Sigmoid colon (tissue), 7 donors: ENCODE data around the gene ITSN2. TPM values are rescaled to one million over a fixed set of nuclear protein-coding genes. Genes with fewer than 3 reads are reported as not detected.
"Not testable (repeated sequence)": the region's sequence is repeated elsewhere in the genome, so short reads cannot be mapped to it uniquely, and the experiment has no call there.

Experiments
- DNase-seq: peaks from one replicate; pipeline ENCODE4 v3.0.0-alpha.2; 2019
- H3K27ac ChIP-seq, 4 donors: fragments of 200-600 bp; sonication (generic); one replicate each; pipeline ENCODE4 v1.5.1; 2016 to 2019; ENCODE audit warnings: mild to moderate bottlenecking in 1 of 4
- H3K27me3 ChIP-seq, 3 donors: fragments of 200-600 bp; sonication (generic); one replicate each; pipeline ENCODE4 v1.5.1; 2019; ENCODE audit warnings: mild to moderate bottlenecking in 1 of 3
- H3K36me3 ChIP-seq, 4 donors: fragments of 200-600 bp; sonication (generic); one replicate each; pipeline ENCODE4 v1.5.1; 2016 to 2019
- H3K4me1 ChIP-seq, 4 donors: fragments of 200-600 bp; sonication (generic); one replicate each; pipeline ENCODE4 v1.5.1; 2017 to 2019
- H3K4me3 ChIP-seq, 4 donors: fragments of 200-600 bp; sonication (generic); one replicate each; pipeline ENCODE4 v1.5.1; 2017 to 2019; ENCODE audit warnings: mild to moderate bottlenecking in 2 of 4, moderate library complexity in 1 of 4
- H3K9me3 ChIP-seq, 4 donors: fragments of 200-600 bp in 3 of 4; sonication (generic) in 3 of 4; one replicate each; pipeline versions ENCODE4 v1.5.1 to v1.6.1; 2013 to 2019
- CTCF ChIP-seq, 4 experiments: fragments of 450-650 bp in 3 of 4; fragments of 200-600 bp in 1 of 4; IDR thresholded peaks; one replicate each; pipeline ENCODE4 v1.5.1; 2016 to 2019; ENCODE audit warnings: antibody characterized with exemption in 4 of 4, mild to moderate bottlenecking in 3 of 4, moderate library complexity in 2 of 4
- EP300 ChIP-seq, 4 donors: sonication (generic); formaldehyde crosslinking; IDR thresholded peaks; one replicate each; pipeline ENCODE4 v1.6.1; 2017; ENCODE audit warnings: antibody characterized with exemption in 4 of 4
- POLR2A ChIP-seq, 2 donors: fragments of 450-650 bp; IDR thresholded peaks; one replicate each; pipeline ENCODE4 v1.6.1; 2016; ENCODE audit warnings: antibody characterized with exemption in 2 of 2, mild to moderate bottlenecking in 2 of 2, moderate library complexity in 2 of 2
- POLR2AphosphoS5 ChIP-seq, 4 donors: sonication (generic); formaldehyde crosslinking; IDR thresholded peaks; one replicate each; pipeline ENCODE4 v1.6.1; 2017; ENCODE audit warnings: antibody characterized with exemption in 4 of 4
- WGBS, 2 donors: extraction: QIAGEN DNeasy Blood & Tissue Kit; methylation state at CpG; one replicate each; pipeline ENCODE4 v1.1.7; 2013; 5-methylcytosine and 5-hydroxymethylcytosine counted together
- intact Hi-C: fragments of 100-400 bp; cut with DNase I; formaldehyde crosslinking; loops from one replicate; pipeline ENCODE4 v1.15.1; 2023
- polyA plus RNA-seq, 3 donors: library from polyadenylated mRNA; stranded (reverse); fragments of 200-250 nt; gene quantifications; one replicate each; pipeline ENCODE4 v1.2.3, GENCODE V29; 2013
- total RNA-seq, 4 donors: library from RNA; depleted of rRNA; stranded (reverse); fragments of >200 nt; gene quantifications; one replicate each; pipeline ENCODE4 v1.1.0, GENCODE V29; 2016
- donor health status: healthy with polysubstance abuse.
- donor health status: Bipolar disorder and iron deficiency.
- donor health status: healthy.

ITSN2 gene
- total and polyA plus RNA-seq, 7 donors = 19.2 to 73.6 (median 56.0) TPM

GRCh38 chr2:24203787-24204150, 156.6 kb downstream of the ITSN2 start:
- 88 to 91% methylated on average over 5 of the region's 5 CpGs for WGBS, 2 donors
- no peak overlapping the region for H3K27ac ChIP-seq
- no peaks in the 10 kb centered on the region for H3K4me1 ChIP-seq
- TF ChIP-seq POLR2A (IDR thresholded peaks at IDR 0.05) = no peak
- no peak for TF ChIP-seq POLR2AphosphoS5 (IDR thresholded peaks at IDR 0.05)
- TF ChIP-seq EP300 (IDR thresholded peaks at IDR 0.05) = no peak
- no peak for TF ChIP-seq CTCF (IDR thresholded peaks at IDR 0.05)
- DNase-seq = no peak
- H3K9me3 ChIP-seq = no peaks in the 10 kb centered on the region
- peaks cover 13 to 69% (median 30%) of the 10 kb centered on the region in 4 donors for H3K36me3 ChIP-seq
- intact Hi-C loops = no loop called here
- H3K4me3 ChIP-seq = no peak overlapping the region
- H3K27me3 ChIP-seq = no peaks in the 10 kb centered on the region

DNA sequence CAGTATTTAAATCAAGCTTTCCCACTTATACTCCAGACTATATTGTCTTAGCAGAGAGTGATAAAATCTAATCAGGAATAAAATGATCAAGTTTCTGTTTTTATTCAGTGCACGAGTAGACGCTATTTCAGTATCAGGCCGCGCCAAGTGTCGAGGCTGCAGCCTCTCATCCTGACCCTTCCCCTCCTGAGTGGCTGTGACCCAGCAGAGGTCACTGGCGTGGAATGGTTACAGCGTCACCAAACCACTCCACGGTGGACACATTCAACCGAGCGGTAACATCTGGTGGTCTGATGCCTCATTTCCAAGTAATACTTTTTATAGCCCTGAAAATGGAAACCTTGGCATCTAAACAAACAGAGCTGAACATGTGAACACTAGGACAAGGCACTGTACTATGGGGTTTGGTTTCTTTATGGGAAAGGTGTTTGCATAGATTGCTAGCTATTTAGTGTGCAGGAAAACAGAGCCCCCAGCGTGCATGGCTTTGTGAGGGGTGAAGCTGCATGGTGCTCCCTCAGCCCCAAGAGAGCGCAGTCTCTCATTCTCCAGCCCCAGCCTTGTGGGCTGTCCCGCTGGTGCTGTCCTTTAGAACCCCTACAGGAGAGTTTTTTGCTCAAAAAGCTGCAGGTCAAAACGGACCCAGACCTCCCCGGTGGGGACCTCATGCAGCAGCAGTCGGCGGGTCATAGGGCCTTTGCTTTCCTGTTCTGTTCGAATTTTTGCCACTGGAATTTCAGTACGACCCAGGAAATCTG, 157.1 kb downstream of the ITSN2 start:
- WGBS, 2 donors = 84 to 92% methylated on average over 19 of the region's 19 CpGs
- Histone ChIP-seq H3K9me3 (no peaks in the 10 kb centered on the region), H3K27me3 (no peaks in the 10 kb centered on the region), H3K36me3 (peaks cover 9 to 63% (median 25%) of the 10 kb centered on the region in 4 donors), H3K27ac (no peak overlapping the region), H3K4me3 (no peak overlapping the region), H3K4me1 (no peaks in the 10 kb centered on the region)
- DNase-seq = no peak
- intact Hi-C loops = no loop called here
- no peak for TF ChIP-seq CTCF (IDR thresholded peaks at IDR 0.05)
- no peak for TF ChIP-seq POLR2A (IDR thresholded peaks at IDR 0.05)
- TF ChIP-seq POLR2AphosphoS5 (IDR thresholded peaks at IDR 0.05) = no peak
- no peak for TF ChIP-seq EP300 (IDR thresholded peaks at IDR 0.05)

- H3K27ac ChIP-seq = no peak overlapping the region
- H3K36me3 ChIP-seq = peaks cover 9 to 45% (median 15%) of the 10 kb centered on the region in 4 donors
- WGBS, 2 donors = 97 to 98% methylated on average over 3 of the region's 3 CpGs
- no peaks in the 10 kb centered on the region for H3K4me1 ChIP-seq
- no peak overlapping the region for H3K4me3 ChIP-seq
- H3K27me3 ChIP-seq = no peaks in the 10 kb centered on the region
- intact Hi-C loops = no loop called here
- H3K9me3 ChIP-seq = no peaks in the 10 kb centered on the region
- TF ChIP-seq CTCF (IDR thresholded peaks at IDR 0.05) (no peak), POLR2AphosphoS5 (IDR thresholded peaks at IDR 0.05) (no peak), EP300 (IDR thresholded peaks at IDR 0.05) (no peak), POLR2A (IDR thresholded peaks at IDR 0.05) (no peak)
- DNase-seq = no peak
These were observed 159.5 kb downstream of the ITSN2 start for GRCh38 chr2:24200799-24201198.

- H3K4me3 ChIP-seq = no peak overlapping the region
- H3K9me3 ChIP-seq = no peaks in the 10 kb centered on the region
- intact Hi-C loops = no loop called here
- TF ChIP-seq POLR2AphosphoS5 (IDR thresholded peaks at IDR 0.05) (no peak), EP300 (IDR thresholded peaks at IDR 0.05) (no peak), CTCF (IDR thresholded peaks at IDR 0.05) (no peak), POLR2A (IDR thresholded peaks at IDR 0.05) (no peak)
- 91 to 93% methylated on average over 12 of the region's 12 CpGs for WGBS, 2 donors
- peaks cover 9 to 38% (median 15%) of the 10 kb centered on the region in 4 donors for H3K36me3 ChIP-seq
- H3K27ac ChIP-seq = no peak overlapping the region
- H3K27me3 ChIP-seq = no peaks in the 10 kb centered on the region
- no peak for DNase-seq
- H3K4me1 ChIP-seq = no peaks in the 10 kb centered on the region
These were observed 160.3 kb downstream of the ITSN2 start for GRCh38 chr2:24199968-24200590.

- H3K4me3 ChIP-seq, intact Hi-C loops, H3K27ac ChIP-seq, H3K4me1 ChIP-seq, DNase-seq, H3K9me3 ChIP-seq, H3K27me3 ChIP-seq: not testable (repeated sequence)
- WGBS, 2 donors = 100% methylated on average over 1 of the region's 1 CpG
- H3K36me3 ChIP-seq = peaks cover 0 to 11% (median 0%) of the 10 kb centered on the region in 4 donors
These were observed 163.1 kb downstream of the ITSN2 start for GRCh38 chr2:24197213-24197612.
